Neural cell (in vitro differentiated cells): ENCODE measurements around the gene FAM83C. TPM values are rescaled to one million over a fixed set of nuclear protein-coding genes. Genes with fewer than 3 reads are reported as not detected.

ENCODE experiments used
- H2AFZ ChIP-seq: fragments of 200-600, 300-800 bp; sonication (generic), shearing (Covaris generic); 2 replicates; pipeline ENCODE4 v1.6.0; 2014; ENCODE audit warnings: low read depth, mild to moderate bottlenecking, antibody characterized with exemption, low read length, moderate library complexity
- H3F3A ChIP-seq: fragments of 200-600 bp; shearing (Covaris generic); 2 replicates; pipeline ENCODE4 v1.6.1; 2016; ENCODE audit warnings: mild to moderate bottlenecking, moderate library complexity, mixed read lengths, antibody characterized with exemption, low read length; ENCODE audit not compliant: insufficient read depth, poor library complexity, severe bottlenecking
- H3K27ac ChIP-seq: fragments of 200-600, 300-800 bp; sonication (generic), shearing (Covaris generic); 2 replicates; pipeline ENCODE4 v1.5.1; 2014; ENCODE audit warnings: mild to moderate bottlenecking, low read length, moderate library complexity
- H3K27me3 ChIP-seq: fragments of 300-800, 200-600 bp; sonication (generic), shearing (Covaris generic); 2 replicates; pipeline ENCODE4 v1.6.0; 2014; ENCODE audit warnings: mild to moderate bottlenecking, low read depth, low read length, moderate library complexity; ENCODE audit not compliant: insufficient read depth
- H3K36me3 ChIP-seq: fragments of 300-800, 200-600 bp; sonication (generic), shearing (Covaris generic); 2 replicates; pipeline ENCODE4 v1.5.1; 2014; ENCODE audit warnings: mild to moderate bottlenecking, antibody characterized with exemption, low read length, moderate library complexity; ENCODE audit not compliant: insufficient read depth
- H3K4me2 ChIP-seq: fragments of 300-800, 200-600 bp; sonication (generic), shearing (Covaris generic); 2 replicates; pipeline ENCODE4 v1.6.0; 2014; ENCODE audit warnings: mild to moderate bottlenecking, low read length
- H3K4me3 ChIP-seq: fragments of 300-800, 200-600 bp; sonication (generic), shearing (Covaris generic); 2 replicates; pipeline ENCODE4 v1.5.1; 2014; ENCODE audit warnings: mild to moderate bottlenecking, low read length, moderate library complexity
- H3K79me2 ChIP-seq: fragments of 200-600 bp; shearing (Covaris generic); replicated peaks from 2 replicates; pipeline ENCODE4 v1.6.0; 2014; ENCODE audit warnings: mild to moderate bottlenecking, low read length, moderate library complexity; ENCODE audit not compliant: insufficient read depth
- H3K9ac ChIP-seq: fragments of 300-800, 200-600 bp; sonication (generic), shearing (Covaris generic); 2 replicates; pipeline ENCODE4 v1.6.1; 2016; ENCODE audit warnings: mild to moderate bottlenecking, low read length, mixed read lengths
- H3K9me2 ChIP-seq: fragments of 200-600 bp; shearing (Covaris generic); 2 replicates; pipeline ENCODE4 v1.6.1; 2016; ENCODE audit warnings: mild to moderate bottlenecking, low read length, mixed read lengths; ENCODE audit not compliant: insufficient read depth
- H3K9me3 ChIP-seq: fragments of 200-600, 300-800 bp; sonication (generic), shearing (Covaris generic); 2 replicates; pipeline ENCODE4 v1.6.1; 2016; ENCODE audit warnings: mild to moderate bottlenecking, mixed run types, low read length, moderate library complexity, mixed read lengths
- H4K20me1 ChIP-seq: fragments of 200-600 bp; shearing (Covaris generic); 2 replicates; pipeline ENCODE4 v1.6.1; 2016; ENCODE audit warnings: mild to moderate bottlenecking, mixed run types; ENCODE audit not compliant: insufficient read depth
- EP300 ChIP-seq: fragments of 450-650 bp; conservative IDR thresholded peaks from 2 replicates; pipeline ENCODE4 v1.6.1; 2014; ENCODE audit warnings: antibody characterized with exemption, mild to moderate bottlenecking, moderate library complexity; ENCODE audit not compliant: poor library complexity, severe bottlenecking
- EZH2 ChIP-seq: fragments of 200-600, 300-800 bp; shearing (Covaris generic), sonication (generic); IDR thresholded peaks from 2 replicates; pipeline ENCODE4 v1.6.1; 2014; ENCODE audit warnings: antibody characterized with exemption, low read length, borderline replicate concordance, mild to moderate bottlenecking; ENCODE audit not compliant: insufficient read depth, poor library complexity, severe bottlenecking
- MXI1 ChIP-seq: fragments of 450-650 bp; conservative IDR thresholded peaks from 2 replicates; pipeline ENCODE4 v1.6.1; 2014; ENCODE audit warnings: antibody characterized with exemption, mild to moderate bottlenecking; ENCODE audit not compliant: poor library complexity, severe bottlenecking
- POLR2AphosphoS5 ChIP-seq: IDR thresholded peaks from 2 replicates; pipeline ENCODE4 v1.6.1; 2012
- RAD21 ChIP-seq: fragments of 450-650 bp; conservative IDR thresholded peaks from 2 replicates; pipeline ENCODE4 v1.6.1; 2014; ENCODE audit warnings: antibody characterized with exemption, mild to moderate bottlenecking, moderate library complexity
- REST ChIP-seq: IDR thresholded peaks from 2 replicates; pipeline ENCODE4 v1.6.1; 2012; ENCODE audit warnings: borderline replicate concordance
- polyA plus RNA-seq: library from polyadenylated mRNA; depleted of rRNA; stranded (reverse); fragments of >200 nt; gene quantifications from 2 replicates; pipeline ENCODE4 v1.2.3, GENCODE V29; 2014

FAM83C gene
- polyA plus RNA-seq, 1 donor from 2014 or later = not detected

GRCh38 chr20:35285806-35286076 lies 6.5 kb downstream of the FAM83C start:
- Histone ChIP-seq H3K27ac (no peak overlapping the region), H3K9me2 (no peaks in the 10 kb centered on the region), H2AFZ (no peak overlapping the region), H3K79me2 (peaks cover 16% of the 10 kb centered on the region), H3K36me3 (no peaks in the 10 kb centered on the region), H3K4me3 (peak overlapping the region; percentile 97), H3K27me3 (no peaks in the 10 kb centered on the region), H3K9me3 (no peaks in the 10 kb centered on the region), H4K20me1 (no peaks in the 10 kb centered on the region), H3F3A (no peaks in the 10 kb centered on the region), H3K9ac (no peak overlapping the region), H3K4me2 (no peak overlapping the region)
- TF ChIP-seq EZH2 = no peak

- peak overlapping the region; percentile 69 for H2AFZ ChIP-seq
- H3K4me3 ChIP-seq = peak overlapping the region; percentile 97
- peaks cover 16% of the 10 kb centered on the region for H3K79me2 ChIP-seq
- peak overlapping the region; percentile 82 for H3K9ac ChIP-seq
- peak overlapping the region; percentile 68 for H3K27ac ChIP-seq
- H3K27me3 ChIP-seq = no peaks in the 10 kb centered on the region
- TF ChIP-seq RAD21 (peak; percentile 27), REST (no peak)
- no peaks in the 10 kb centered on the region for H4K20me1 ChIP-seq
- no peaks in the 10 kb centered on the region for H3F3A ChIP-seq
- no peaks in the 10 kb centered on the region for H3K9me2 ChIP-seq
- no peaks in the 10 kb centered on the region for H3K9me3 ChIP-seq
- peak overlapping the region; percentile 71 for H3K4me2 ChIP-seq
- no peaks in the 10 kb centered on the region for H3K36me3 ChIP-seq
Measured at GRCh38 chr20:35284992-35285805, 7.0 kb downstream of the FAM83C start.

GRCh38 chr20:35284267-35284991 lies 7.8 kb downstream of the FAM83C start, which contains the start of gene EIF6:
TSS of gene EIF6 (minus strand) at chr20:35284772. CDS start at chr20:35284487, 285 bp downstream.
- Histone ChIP-seq H3K9ac (peak within 1 kb of the TSS; percentile 82), H3K27ac (peak within 1 kb of the TSS; percentile 68), H3K79me2 (peaks cover 16% of the 10 kb centered on the region), H3K36me3 (no peaks in the 10 kb centered on the region), H3K4me3 (peak within 1 kb of the TSS; percentile 97), H3K27me3 (no peaks in the 10 kb centered on the region), H3K9me3 (no peaks in the 10 kb centered on the region), H3K4me2 (peak within 1 kb of the TSS; percentile 71), H2AFZ (peak within 1 kb of the TSS; percentile 69), H3F3A (no peaks in the 10 kb centered on the region), H4K20me1 (no peaks in the 10 kb centered on the region), H3K9me2 (no peaks in the 10 kb centered on the region)
- TF ChIP-seq REST (no peak), MXI1 (peak; percentile 85), EP300 (no peak), EZH2 (no peak), POLR2AphosphoS5 (peak; percentile 59)
